Omental fat pad (tissue), 4 donors: ENCODE results near the gene PDGFD. TPM values are rescaled to one million over a fixed set of nuclear protein-coding genes. Genes with fewer than 3 reads are reported as not detected.

Experiments
- ATAC-seq: fragments of 150-250 bp; one replicate; pipeline ENCODE4 v1.9.1; 2016; ENCODE audit warnings: mild to moderate bottlenecking, moderate library complexity; ENCODE audit not compliant: low FRiP score
- DNase-seq: peaks from one replicate; pipeline ENCODE4 v3.0.0-alpha.2; 2019; ENCODE audit warnings: low spot score
- total RNA-seq, 4 donors: library from RNA; depleted of rRNA; stranded (reverse); fragments of >200 nt; gene quantifications; one replicate each; pipeline ENCODE4 v1.1.0, GENCODE V29; 2016
- TF ChIP-seq, protein P1 (sequence below), 3 donors: fragments of 450-650 bp; IDR thresholded peaks; one replicate each; pipeline ENCODE4 v1.5.1; 2016 to 2017; ENCODE audit warnings: antibody characterized with exemption in 3 of 3, mild to moderate bottlenecking in 3 of 3, moderate library complexity in 2 of 3

Gene PDGFD
- total RNA-seq, 4 donors from 2014 or later, result 11.3 to 63.1 (median 38.9) TPM

DNA sequence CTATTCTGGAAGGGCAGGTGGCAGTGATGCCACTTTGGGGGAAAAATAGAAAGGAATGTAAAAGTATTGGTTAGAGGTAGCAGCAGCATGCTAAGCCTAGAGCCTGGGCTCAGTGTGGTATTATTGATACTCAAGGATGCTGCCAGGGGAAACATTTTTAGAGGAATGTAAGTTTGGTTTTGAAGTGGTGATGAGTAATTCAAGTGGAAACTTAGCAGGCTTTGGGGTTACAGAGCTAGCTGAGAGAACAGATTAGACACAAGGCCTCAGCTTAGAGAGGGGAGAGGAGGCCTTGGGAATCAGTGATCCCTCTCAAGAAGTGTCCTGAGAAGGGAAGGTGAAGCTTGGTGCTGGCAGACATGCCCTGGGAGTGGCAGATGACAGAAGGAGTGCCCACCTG is 160.5 kb downstream of the PDGFD start:
- TF ChIP-seq, protein P1, sequence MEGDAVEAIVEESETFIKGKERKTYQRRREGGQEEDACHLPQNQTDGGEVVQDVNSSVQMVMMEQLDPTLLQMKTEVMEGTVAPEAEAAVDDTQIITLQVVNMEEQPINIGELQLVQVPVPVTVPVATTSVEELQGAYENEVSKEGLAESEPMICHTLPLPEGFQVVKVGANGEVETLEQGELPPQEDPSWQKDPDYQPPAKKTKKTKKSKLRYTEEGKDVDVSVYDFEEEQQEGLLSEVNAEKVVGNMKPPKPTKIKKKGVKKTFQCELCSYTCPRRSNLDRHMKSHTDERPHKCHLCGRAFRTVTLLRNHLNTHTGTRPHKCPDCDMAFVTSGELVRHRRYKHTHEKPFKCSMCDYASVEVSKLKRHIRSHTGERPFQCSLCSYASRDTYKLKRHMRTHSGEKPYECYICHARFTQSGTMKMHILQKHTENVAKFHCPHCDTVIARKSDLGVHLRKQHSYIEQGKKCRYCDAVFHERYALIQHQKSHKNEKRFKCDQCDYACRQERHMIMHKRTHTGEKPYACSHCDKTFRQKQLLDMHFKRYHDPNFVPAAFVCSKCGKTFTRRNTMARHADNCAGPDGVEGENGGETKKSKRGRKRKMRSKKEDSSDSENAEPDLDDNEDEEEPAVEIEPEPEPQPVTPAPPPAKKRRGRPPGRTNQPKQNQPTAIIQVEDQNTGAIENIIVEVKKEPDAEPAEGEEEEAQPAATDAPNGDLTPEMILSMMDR (IDR thresholded peaks at IDR 0.05), result no peak
- ATAC-seq (no peak), DNase-seq (no peak)

DNA sequence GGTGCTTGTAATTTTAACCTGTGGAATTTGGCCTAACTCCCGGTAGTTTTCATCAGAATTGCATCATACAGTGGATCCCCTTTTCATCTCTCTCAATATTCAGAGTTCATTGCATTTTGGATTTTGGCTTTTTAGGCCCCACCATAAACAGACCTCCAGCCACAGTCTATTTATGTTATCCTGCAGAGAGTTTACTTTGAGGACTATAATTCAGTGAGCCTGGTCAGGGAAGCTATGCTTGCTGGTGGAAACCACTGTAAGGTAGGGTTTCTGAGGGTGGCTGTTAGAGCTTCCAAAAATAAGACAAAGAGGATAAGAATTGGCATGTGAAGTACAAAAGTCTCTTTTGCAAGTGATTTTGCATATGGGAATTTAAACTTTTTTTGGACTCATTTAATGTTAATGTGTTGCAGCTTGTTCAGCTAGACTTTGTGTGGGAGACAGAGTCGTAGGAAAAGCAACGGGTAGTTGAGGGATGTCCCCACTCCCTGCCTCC is 162.3 kb downstream of the PDGFD start:
- DNase-seq, result no peak
- TF ChIP-seq, protein P1 (IDR thresholded peaks at IDR 0.05), result no peak
- no peak for ATAC-seq

DNA sequence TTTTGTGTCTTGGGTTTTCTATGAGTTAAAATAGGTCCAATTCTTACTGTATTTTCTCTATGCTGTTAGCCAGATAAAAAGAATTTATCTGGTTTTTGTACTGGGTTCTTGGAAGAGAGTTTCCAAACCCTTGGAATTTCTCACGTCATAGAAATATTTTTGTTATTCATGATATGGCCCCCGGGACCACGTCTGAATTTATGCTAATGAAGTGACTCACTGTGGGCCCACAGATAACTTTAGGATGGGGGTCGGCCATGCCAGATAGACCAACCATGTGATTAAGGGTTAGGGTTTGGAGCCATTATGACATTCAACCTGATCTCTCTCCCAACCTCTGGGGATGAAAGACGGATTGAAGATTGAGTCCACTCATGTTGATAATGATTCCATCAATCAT is 163.1 kb downstream of the PDGFD start:
- ATAC-seq, result no peak
- DNase-seq, result no peak
- TF ChIP-seq, protein P1 (IDR thresholded peaks at IDR 0.05), result no peak

DNA sequence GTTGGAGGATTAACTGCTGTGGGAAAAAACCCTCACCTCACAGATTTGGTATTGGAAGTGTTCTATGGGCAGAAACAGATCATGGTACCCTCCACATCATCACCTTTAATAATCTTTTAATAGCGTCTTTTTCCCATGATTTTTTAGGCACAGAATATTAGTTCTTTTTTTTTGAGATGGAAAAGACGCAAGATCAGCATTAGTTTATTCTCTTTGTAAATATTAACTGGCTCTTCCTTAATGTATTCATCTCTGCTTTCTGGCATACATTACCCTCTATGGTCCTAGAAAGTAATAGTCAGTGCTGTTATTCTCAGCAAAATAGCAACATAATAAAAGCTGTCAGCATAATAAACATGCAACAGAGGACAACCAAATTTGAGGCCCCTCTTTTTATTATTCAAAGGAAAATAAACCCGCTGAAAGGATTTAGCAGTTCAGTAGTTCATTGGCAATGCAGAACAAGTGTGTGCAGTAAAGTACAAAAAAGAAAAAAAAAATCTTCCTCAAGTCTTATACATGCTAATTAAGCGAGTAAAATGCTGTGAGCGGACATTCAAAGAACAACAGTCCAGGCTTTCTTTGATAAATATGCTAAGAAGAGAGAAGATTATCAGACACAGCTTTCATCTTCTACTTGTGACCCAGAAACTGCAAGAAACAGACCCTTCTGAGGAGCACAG is 165.0 kb downstream of the PDGFD start:
- ATAC-seq, result no peak
- no peak for DNase-seq
- TF ChIP-seq, protein P1 (IDR thresholded peaks at IDR 0.05), result no peak

DNA sequence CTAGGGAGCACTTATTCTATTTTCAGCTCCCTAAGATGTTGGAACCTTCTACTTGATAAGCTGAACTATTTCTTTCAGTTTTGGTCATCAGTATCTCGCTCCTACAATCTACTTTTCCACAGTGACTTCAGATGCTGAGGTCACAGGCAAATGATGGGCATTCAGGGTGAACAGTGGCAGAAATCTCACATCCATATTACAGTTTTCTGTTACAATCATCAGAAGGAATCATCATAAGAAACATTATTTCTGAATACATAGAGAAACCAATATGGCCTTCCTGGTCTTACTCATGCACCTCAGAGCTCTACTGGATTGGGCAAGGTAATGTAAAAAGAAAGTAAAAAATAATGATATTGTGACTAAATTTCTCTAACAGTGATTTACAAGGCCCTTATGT is 166.9 kb downstream of the PDGFD start:
- no peak for ATAC-seq
- TF ChIP-seq, protein P1 (IDR thresholded peaks at IDR 0.05), result no peak

DNA sequence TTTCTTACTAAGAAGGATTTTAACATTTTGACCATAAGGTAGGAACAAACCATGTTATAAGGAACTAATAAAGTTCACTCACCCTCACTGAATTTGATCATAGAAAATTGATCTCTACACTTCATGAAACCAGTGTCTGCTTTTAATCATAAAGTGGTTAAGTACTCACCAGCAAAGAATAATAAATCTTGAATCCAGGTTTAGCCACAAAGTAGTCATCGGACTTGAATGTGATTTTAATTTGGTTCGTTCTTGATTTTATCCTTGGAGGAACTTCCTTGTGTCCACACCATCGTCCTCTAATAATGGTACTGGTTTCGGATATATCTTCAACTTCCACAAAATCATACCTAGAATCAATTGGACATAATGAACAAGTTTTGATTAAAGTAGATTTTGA is 168.1 kb downstream of the PDGFD start:
- ATAC-seq, result no peak
- no peak for DNase-seq
- TF ChIP-seq, protein P1 (IDR thresholded peaks at IDR 0.05), result no peak

More for the DNA sequence above, 166.9 kb downstream of the PDGFD start:
- DNase-seq, result no peak

DNA sequence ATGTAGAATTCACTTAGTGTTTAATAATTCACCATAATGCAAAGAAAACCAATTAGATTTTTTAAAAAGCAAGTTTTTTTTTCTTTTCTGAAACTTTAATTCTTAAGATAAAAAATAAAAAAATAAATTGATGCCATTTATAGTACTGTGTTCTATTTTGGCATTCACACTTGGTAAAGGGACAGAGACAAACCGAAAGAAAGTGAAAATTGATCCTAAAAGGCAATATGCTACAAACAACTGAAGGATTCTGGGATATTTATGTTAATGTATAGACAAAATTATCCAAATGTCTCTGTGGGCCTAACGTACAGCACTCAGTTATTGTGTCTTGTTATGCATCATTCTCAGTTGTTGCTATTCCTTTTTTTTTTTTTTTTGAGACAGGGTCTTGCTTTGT is 169.4 kb downstream of the PDGFD start:
- TF ChIP-seq, protein P1 (IDR thresholded peaks at IDR 0.05), result no peak
- DNase-seq, result no peak
- no peak for ATAC-seq
